Measurements from ENCODE around the gene XYLT1.

XYLT1 gene

GRCh38 chr16:17246268-17246885, 224.4 kb downstream of the XYLT1 start:
- Histone ChIP-seq H3K79me1 (replicated peaks; ENCODE audit: low read length, poor library complexity, severe bottlenecking) (no peaks in the 10 kb centered on the region), H4K91ac (ENCODE audit: low read length) (no peak overlapping the region), H3K9me3 (ENCODE audit: control insufficient read depth, low read length) (no peaks in the 10 kb centered on the region), H3K4me3 (ENCODE audit: insufficient read depth in 1 of 2, low read depth in 1 of 2, low read length in 2 of 2) (no peak overlapping the region), H3K27me3 (ENCODE audit: control insufficient read depth in 1 of 2, insufficient read depth in 1 of 2, low read length in 2 of 2) (no peaks in the 10 kb centered on the region), H2AK5ac (ENCODE audit: low read length, severe bottlenecking) (no peak overlapping the region), H4K8ac (ENCODE audit: low read length) (no peak overlapping the region), H2BK120ac (ENCODE audit: low read depth, low read length) (no peak overlapping the region), H2BK12ac (ENCODE audit: low read length in 2 of 2) (no peak overlapping the region), H3K4me2 (ENCODE audit: low read length, poor library complexity, severe bottlenecking) (no peak overlapping the region), H2BK15ac (ENCODE audit: low read depth, poor library complexity, severe bottlenecking) (no peak overlapping the region), H2AFZ (ENCODE audit: low read depth, low read length) (no peak overlapping the region), H3K14ac (ENCODE audit: low read length in 2 of 2) (no peak overlapping the region), H3K36me3 (ENCODE audit: control insufficient read depth in 1 of 2, insufficient read depth in 2 of 2, low read depth in 1 of 2, low read length in 2 of 2) (peaks cover 0 to 2% of the 10 kb centered on the region in 2 experiments), H2BK5ac (ENCODE audit: low read depth, low read length, poor library complexity, severe bottlenecking) (no peak overlapping the region), H3K27ac (ENCODE audit: low read length, poor library complexity, severe bottlenecking) (no peak overlapping the region), H3K4me1 (ENCODE audit: control insufficient read depth, insufficient read depth, low read depth, low read length) (no peaks in the 10 kb centered on the region), H3K23ac (ENCODE audit: low read length in 2 of 2) (no peak overlapping the region), H3K9ac (ENCODE audit: low read length) (no peak overlapping the region), H3K4ac (ENCODE audit: low read depth in 1 of 2, low read length in 2 of 2) (no peak overlapping the region), H3K18ac (ENCODE audit: low read depth in 1 of 2, low read length in 2 of 2) (no peak overlapping the region)
- WGBS: 73% methylated on average over 8 of the region's 8 CpGs
- DNase-seq: no peak

GRCh38 chr16:17245776-17246175, 225.0 kb downstream of the XYLT1 start:
- no peak overlapping the region for H2BK15ac ChIP-seq (ENCODE audit: low read depth, poor library complexity, severe bottlenecking)

GRCh38 chr16:17244872-17245551, 225.7 kb downstream of the XYLT1 start:
- H3K4me3 ChIP-seq (ENCODE audit: insufficient read depth in 1 of 2, low read depth in 1 of 2, low read length in 2 of 2): no peak overlapping the region
- H2AK5ac ChIP-seq (ENCODE audit: low read length, severe bottlenecking): no peak overlapping the region
- H2AFZ ChIP-seq (ENCODE audit: low read depth, low read length): no peak overlapping the region
- no peak for DNase-seq
- H2BK15ac ChIP-seq (ENCODE audit: low read depth, poor library complexity, severe bottlenecking): no peak overlapping the region
- no peak overlapping the region for H2BK5ac ChIP-seq (ENCODE audit: low read depth, low read length, poor library complexity, severe bottlenecking)
- 81% methylated on average over 8 of the region's 9 CpGs for WGBS
- H3K9ac ChIP-seq (ENCODE audit: low read length): no peak overlapping the region
- no peak overlapping the region for H3K18ac ChIP-seq (ENCODE audit: low read depth in 1 of 2, low read length in 2 of 2)
- no peak overlapping the region for H3K4ac ChIP-seq (ENCODE audit: low read depth in 1 of 2, low read length in 2 of 2)
- H3K14ac ChIP-seq (ENCODE audit: low read length in 2 of 2): no peak overlapping the region
- H3K27me3 ChIP-seq (ENCODE audit: control insufficient read depth in 1 of 2, insufficient read depth in 1 of 2, low read length in 2 of 2): no peaks in the 10 kb centered on the region
- no peak overlapping the region for H3K27ac ChIP-seq (ENCODE audit: low read length, poor library complexity, severe bottlenecking)
- H3K79me1 ChIP-seq (replicated peaks; ENCODE audit: low read length, poor library complexity, severe bottlenecking): no peaks in the 10 kb centered on the region
- H3K4me2 ChIP-seq (ENCODE audit: low read length, poor library complexity, severe bottlenecking): no peak overlapping the region
- H3K23ac ChIP-seq (ENCODE audit: low read length in 2 of 2): no peak overlapping the region
- H3K36me3 ChIP-seq (ENCODE audit: control insufficient read depth in 1 of 2, insufficient read depth in 2 of 2, low read depth in 1 of 2, low read length in 2 of 2): peaks cover 0 to 2% of the 10 kb centered on the region in 2 experiments
- H3K4me1 ChIP-seq (ENCODE audit: control insufficient read depth, insufficient read depth, low read depth, low read length): no peaks in the 10 kb centered on the region
- no peak overlapping the region for H2BK12ac ChIP-seq (ENCODE audit: low read length in 2 of 2)
- no peak overlapping the region for H4K8ac ChIP-seq (ENCODE audit: low read length)
- no peak overlapping the region for H4K91ac ChIP-seq (ENCODE audit: low read length)
- no peak overlapping the region for H2BK120ac ChIP-seq (ENCODE audit: low read depth, low read length)
- H3K9me3 ChIP-seq (ENCODE audit: control insufficient read depth, low read length): no peaks in the 10 kb centered on the region

More at GRCh38 chr16:17245776-17246175, 225.0 kb downstream of the XYLT1 start:
- peaks cover 0 to 2% of the 10 kb centered on the region in 2 experiments for H3K36me3 ChIP-seq (ENCODE audit: control insufficient read depth in 1 of 2, insufficient read depth in 2 of 2, low read depth in 1 of 2, low read length in 2 of 2)
- H2BK5ac ChIP-seq (ENCODE audit: low read depth, low read length, poor library complexity, severe bottlenecking): no peak overlapping the region
- H3K18ac ChIP-seq (ENCODE audit: low read depth in 1 of 2, low read length in 2 of 2): no peak overlapping the region
- H4K91ac ChIP-seq (ENCODE audit: low read length): no peak overlapping the region
- no peaks in the 10 kb centered on the region for H3K27me3 ChIP-seq (ENCODE audit: control insufficient read depth in 1 of 2, insufficient read depth in 1 of 2, low read length in 2 of 2)
- H3K23ac ChIP-seq (ENCODE audit: low read length in 2 of 2): no peak overlapping the region
- H2BK12ac ChIP-seq (ENCODE audit: low read length in 2 of 2): no peak overlapping the region
- no peak overlapping the region for H4K8ac ChIP-seq (ENCODE audit: low read length)
- H3K9ac ChIP-seq (ENCODE audit: low read length): no peak overlapping the region
- no peaks in the 10 kb centered on the region for H3K79me1 ChIP-seq (replicated peaks; ENCODE audit: low read length, poor library complexity, severe bottlenecking)
- no peak overlapping the region for H2AK5ac ChIP-seq (ENCODE audit: low read length, severe bottlenecking)
- 67% methylated on average over 6 of the region's 6 CpGs for WGBS
- no peaks in the 10 kb centered on the region for H3K9me3 ChIP-seq (ENCODE audit: control insufficient read depth, low read length)
- DNase-seq: no peak
- H3K27ac ChIP-seq (ENCODE audit: low read length, poor library complexity, severe bottlenecking): no peak overlapping the region
- H3K4me2 ChIP-seq (ENCODE audit: low read length, poor library complexity, severe bottlenecking): no peak overlapping the region
- no peak overlapping the region for H3K4me3 ChIP-seq (ENCODE audit: insufficient read depth in 1 of 2, low read depth in 1 of 2, low read length in 2 of 2)
- no peak overlapping the region for H2BK120ac ChIP-seq (ENCODE audit: low read depth, low read length)
- no peak overlapping the region for H2AFZ ChIP-seq (ENCODE audit: low read depth, low read length)
- H3K4ac ChIP-seq (ENCODE audit: low read depth in 1 of 2, low read length in 2 of 2): no peak overlapping the region
- H3K4me1 ChIP-seq (ENCODE audit: control insufficient read depth, insufficient read depth, low read depth, low read length): no peaks in the 10 kb centered on the region
- H3K14ac ChIP-seq (ENCODE audit: low read length in 2 of 2): no peak overlapping the region

- Histone ChIP-seq H3K9ac (ENCODE audit: low read length) (no peak overlapping the region), H3K4me3 (ENCODE audit: insufficient read depth in 1 of 2, low read depth in 1 of 2, low read length in 2 of 2) (no peak overlapping the region), H3K18ac (ENCODE audit: low read depth in 1 of 2, low read length in 2 of 2) (no peak overlapping the region), H3K14ac (ENCODE audit: low read length in 2 of 2) (no peak overlapping the region), H3K23ac (ENCODE audit: low read length in 2 of 2) (no peak overlapping the region), H3K27ac (ENCODE audit: low read length, poor library complexity, severe bottlenecking) (no peak overlapping the region), H3K4me2 (ENCODE audit: low read length, poor library complexity, severe bottlenecking) (no peak overlapping the region), H3K27me3 (ENCODE audit: control insufficient read depth in 1 of 2, insufficient read depth in 1 of 2, low read length in 2 of 2) (no peaks in the 10 kb centered on the region), H2BK5ac (ENCODE audit: low read depth, low read length, poor library complexity, severe bottlenecking) (no peak overlapping the region), H3K4ac (ENCODE audit: low read depth in 1 of 2, low read length in 2 of 2) (no peak overlapping the region), H2BK120ac (ENCODE audit: low read depth, low read length) (no peak overlapping the region), H3K36me3 (ENCODE audit: control insufficient read depth in 1 of 2, insufficient read depth in 2 of 2, low read depth in 1 of 2, low read length in 2 of 2) (peaks cover 0 to 15% of the 10 kb centered on the region in 2 experiments), H4K8ac (ENCODE audit: low read length) (no peak overlapping the region), H4K91ac (ENCODE audit: low read length) (no peak overlapping the region), H2AFZ (ENCODE audit: low read depth, low read length) (no peak overlapping the region), H3K79me1 (replicated peaks; ENCODE audit: low read length, poor library complexity, severe bottlenecking) (no peaks in the 10 kb centered on the region), H2AK5ac (ENCODE audit: low read length, severe bottlenecking) (no peak overlapping the region), H3K4me1 (ENCODE audit: control insufficient read depth, insufficient read depth, low read depth, low read length) (no peaks in the 10 kb centered on the region), H2BK15ac (ENCODE audit: low read depth, poor library complexity, severe bottlenecking) (no peak overlapping the region), H3K9me3 (ENCODE audit: control insufficient read depth, low read length) (no peaks in the 10 kb centered on the region), H2BK12ac (ENCODE audit: low read length in 2 of 2) (no peak overlapping the region)
- DNase-seq: no peak
- 75% methylated on average over 8 of the region's 8 CpGs for WGBS
Observed at GRCh38 chr16:17241264-17241835, 229.4 kb downstream of the XYLT1 start.

All from mesenchymal stem cell (in vitro differentiated cells and primary cell).